ENCODE data around the gene NR3C2. TPM values are rescaled to one million over a fixed set of nuclear protein-coding genes. Genes with fewer than 3 reads are reported as not detected.

NR3C2 gene
- total and polyA plus RNA-seq, 4 donors: 2.8 to 43.9 (median 11.5) TPM

DNA sequence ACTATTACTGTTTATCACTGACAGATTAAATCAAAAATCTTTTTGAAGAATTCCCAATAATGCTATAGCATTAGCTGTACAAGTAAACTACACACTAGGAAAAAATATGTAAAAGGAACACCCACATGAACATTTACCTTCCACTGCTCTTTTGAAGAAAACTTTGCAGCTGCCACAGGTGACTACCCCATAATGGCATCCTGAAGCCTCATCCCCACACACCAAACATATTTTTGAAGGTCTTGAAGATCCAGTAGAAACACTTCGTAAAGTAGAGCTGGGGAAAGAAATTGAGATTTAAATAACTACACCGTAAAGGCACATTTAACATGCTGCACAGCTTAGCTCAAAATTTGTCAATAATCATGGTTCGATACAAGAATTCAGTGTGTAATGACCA is 182.4 kb downstream of the NR3C2 start:
- no peak for DNase-seq
- TF ChIP-seq, protein P1, sequence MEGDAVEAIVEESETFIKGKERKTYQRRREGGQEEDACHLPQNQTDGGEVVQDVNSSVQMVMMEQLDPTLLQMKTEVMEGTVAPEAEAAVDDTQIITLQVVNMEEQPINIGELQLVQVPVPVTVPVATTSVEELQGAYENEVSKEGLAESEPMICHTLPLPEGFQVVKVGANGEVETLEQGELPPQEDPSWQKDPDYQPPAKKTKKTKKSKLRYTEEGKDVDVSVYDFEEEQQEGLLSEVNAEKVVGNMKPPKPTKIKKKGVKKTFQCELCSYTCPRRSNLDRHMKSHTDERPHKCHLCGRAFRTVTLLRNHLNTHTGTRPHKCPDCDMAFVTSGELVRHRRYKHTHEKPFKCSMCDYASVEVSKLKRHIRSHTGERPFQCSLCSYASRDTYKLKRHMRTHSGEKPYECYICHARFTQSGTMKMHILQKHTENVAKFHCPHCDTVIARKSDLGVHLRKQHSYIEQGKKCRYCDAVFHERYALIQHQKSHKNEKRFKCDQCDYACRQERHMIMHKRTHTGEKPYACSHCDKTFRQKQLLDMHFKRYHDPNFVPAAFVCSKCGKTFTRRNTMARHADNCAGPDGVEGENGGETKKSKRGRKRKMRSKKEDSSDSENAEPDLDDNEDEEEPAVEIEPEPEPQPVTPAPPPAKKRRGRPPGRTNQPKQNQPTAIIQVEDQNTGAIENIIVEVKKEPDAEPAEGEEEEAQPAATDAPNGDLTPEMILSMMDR (IDR thresholded peaks at IDR 0.05; ENCODE audit: control extremely low read depth, extremely low read depth): no peak
- Histone ChIP-seq H3K36me3 (ENCODE audit: control insufficient read depth in 4 of 4, insufficient read depth in 4 of 4, low read length in 4 of 4) (no peaks in the 10 kb centered on the region), H3K4me3 (no peak overlapping the region), H3K9me3 (ENCODE audit: control insufficient read depth in 4 of 4, insufficient read depth in 3 of 4, low read length in 3 of 4) (peaks cover 0 to 3% (median 0%) of the 10 kb centered on the region in 4 donors), H3K4me1 (ENCODE audit: control insufficient read depth in 5 of 5, insufficient read depth in 5 of 5, low read length in 5 of 5) (peaks cover 0 to 6% (median 3%) of the 10 kb centered on the region in 5 donors), H3K27ac (ENCODE audit: low read depth in 1 of 2, low read length in 1 of 2) (no peak overlapping the region), H3K9ac (ENCODE audit: insufficient read depth in 1 of 2, low read length in 2 of 2) (no peak overlapping the region), H3K27me3 (ENCODE audit: control insufficient read depth in 3 of 3, insufficient read depth in 3 of 3, low read length in 2 of 3) (no peaks in the 10 kb centered on the region)
- WGBS, 2 donors: 95 to 96% methylated on average over 3 of the region's 3 CpGs
- ATAC-seq (ENCODE audit: insufficient read depth, low FRiP score): no peak

DNA sequence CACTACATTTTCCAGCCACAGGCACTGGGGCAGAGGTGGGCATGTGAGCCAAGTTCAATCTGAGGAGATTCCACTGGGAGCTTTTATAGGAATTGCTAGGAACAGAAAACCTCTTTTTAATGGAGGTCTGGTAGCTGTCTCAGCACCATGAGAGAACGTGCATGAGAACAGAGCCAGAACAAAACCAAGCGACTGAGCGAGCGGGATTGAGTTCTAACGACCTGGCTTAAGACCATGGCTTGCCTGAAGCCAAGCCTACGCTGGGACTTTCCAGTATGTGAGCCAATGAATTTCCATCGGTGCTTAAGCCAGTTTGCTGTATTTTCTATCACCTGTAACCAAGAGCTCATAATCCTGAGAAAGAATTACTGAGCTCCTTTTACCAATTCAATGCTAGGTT is 183.7 kb downstream of the NR3C2 start:
- no peak for ATAC-seq (ENCODE audit: insufficient read depth, low FRiP score)
- Histone ChIP-seq H3K36me3 (ENCODE audit: control insufficient read depth in 4 of 4, insufficient read depth in 4 of 4, low read length in 4 of 4) (no peaks in the 10 kb centered on the region), H3K27ac (ENCODE audit: low read depth in 1 of 2, low read length in 1 of 2) (no peak overlapping the region), H3K9me3 (ENCODE audit: control insufficient read depth in 4 of 4, insufficient read depth in 3 of 4, low read length in 3 of 4) (peaks cover 0 to 3% (median 0%) of the 10 kb centered on the region in 4 donors), H3K27me3 (ENCODE audit: control insufficient read depth in 3 of 3, insufficient read depth in 3 of 3, low read length in 2 of 3) (no peaks in the 10 kb centered on the region), H3K4me1 (ENCODE audit: control insufficient read depth in 5 of 5, insufficient read depth in 5 of 5, low read length in 5 of 5) (peaks cover 0 to 6% (median 3%) of the 10 kb centered on the region in 5 donors), H3K9ac (ENCODE audit: insufficient read depth in 1 of 2, low read length in 2 of 2) (no peak overlapping the region), H3K4me3 (no peak overlapping the region)
- 91 to 92% methylated on average over 7 of the region's 7 CpGs for WGBS, 2 donors
- no peak for DNase-seq
- TF ChIP-seq, protein P1 (IDR thresholded peaks at IDR 0.05; ENCODE audit: control extremely low read depth, extremely low read depth): no peak

DNA sequence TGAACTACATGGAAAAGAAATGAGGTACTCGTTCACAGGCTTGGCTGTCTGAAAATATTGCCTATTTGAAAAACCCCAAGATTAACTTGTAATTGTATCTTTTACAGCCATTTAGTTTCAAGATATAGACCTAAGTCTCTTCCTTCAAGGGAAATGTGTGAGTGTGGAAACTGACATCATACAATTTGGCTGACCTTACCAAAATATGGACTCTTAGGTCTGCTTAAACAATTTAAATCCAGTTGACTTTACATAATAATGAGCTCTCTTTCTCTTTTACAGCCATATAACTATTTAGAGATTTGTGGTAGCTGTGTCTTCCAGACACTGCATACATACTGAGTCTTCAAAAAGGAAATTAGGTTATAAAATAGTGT is 186.9 kb downstream of the NR3C2 start:
- DNase-seq (no peak), ATAC-seq (ENCODE audit: insufficient read depth, low FRiP score) (no peak)
- 67 to 79% methylated on average over 1 of the region's 1 CpG for WGBS, 2 donors
- Histone ChIP-seq H3K36me3 (ENCODE audit: control insufficient read depth in 4 of 4, insufficient read depth in 4 of 4, low read length in 4 of 4) (no peaks in the 10 kb centered on the region), H3K4me3 (no peak overlapping the region), H3K27ac (ENCODE audit: low read depth in 1 of 2, low read length in 1 of 2) (no peak overlapping the region), H3K4me1 (ENCODE audit: control insufficient read depth in 5 of 5, insufficient read depth in 5 of 5, low read length in 5 of 5) (peaks cover 0 to 8% (median 3%) of the 10 kb centered on the region in 5 donors), H3K9ac (ENCODE audit: insufficient read depth in 1 of 2, low read length in 2 of 2) (no peak overlapping the region), H3K9me3 (ENCODE audit: control insufficient read depth in 4 of 4, insufficient read depth in 3 of 4, low read length in 3 of 4) (no peaks in the 10 kb centered on the region), H3K27me3 (ENCODE audit: control insufficient read depth in 3 of 3, insufficient read depth in 3 of 3, low read length in 2 of 3) (no peaks in the 10 kb centered on the region)
- TF ChIP-seq, protein P1 (IDR thresholded peaks at IDR 0.05; ENCODE audit: control extremely low read depth, extremely low read depth): no peak

All from lung (tissue), 12 donors.